Hematopoietic multipotent progenitor cell treated with erythropoietin and hydrocortisone succinate and interleukin-3 and kit ligand, for 15 days (in vitro differentiated cells): ENCODE data around the gene DNMBP.
"Not testable (repeated sequence)": the region's sequence is repeated elsewhere in the genome, so short reads cannot be mapped to it uniquely, and the experiment has no call there.

Experiments
- DNase-seq: peaks from one replicate; pipeline ENCODE4 v3.0.0-alpha.2; 2015; ENCODE audit warnings: low spot score

Gene DNMBP

DNA sequence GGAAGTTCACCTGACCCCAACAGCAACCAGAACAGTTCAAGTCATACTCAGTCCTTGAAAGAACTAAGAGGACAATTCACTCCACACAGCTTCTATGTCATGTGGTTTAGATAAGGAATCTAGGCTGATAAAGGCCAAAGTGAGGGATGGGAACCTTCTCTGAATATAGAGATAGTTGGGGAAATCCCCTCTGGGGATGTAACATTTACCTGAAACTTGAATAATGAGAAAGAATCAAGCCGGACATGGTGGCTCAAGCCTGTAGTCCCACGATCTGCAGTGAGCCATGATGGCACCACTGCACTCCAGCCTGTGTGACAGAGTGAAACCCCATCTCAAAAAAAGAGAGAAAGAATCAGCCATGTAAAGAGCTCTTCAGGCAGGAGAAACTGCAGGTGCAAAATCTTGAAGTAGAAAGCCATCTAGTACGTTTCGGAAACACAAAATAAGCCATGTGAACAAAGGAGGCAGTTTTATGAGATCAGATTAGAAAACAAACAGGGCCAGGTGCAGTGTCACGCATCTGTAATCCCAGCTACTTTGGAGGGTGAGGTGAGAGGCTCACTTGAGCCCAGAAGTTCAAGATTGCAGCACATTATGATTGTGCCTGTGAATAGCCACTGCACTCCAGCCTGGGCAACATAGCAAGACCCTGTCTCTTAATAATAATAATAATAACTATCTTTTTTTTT, 4.5 kb upstream of the DNMBP start:
- DNase-seq = no peak

DNA sequence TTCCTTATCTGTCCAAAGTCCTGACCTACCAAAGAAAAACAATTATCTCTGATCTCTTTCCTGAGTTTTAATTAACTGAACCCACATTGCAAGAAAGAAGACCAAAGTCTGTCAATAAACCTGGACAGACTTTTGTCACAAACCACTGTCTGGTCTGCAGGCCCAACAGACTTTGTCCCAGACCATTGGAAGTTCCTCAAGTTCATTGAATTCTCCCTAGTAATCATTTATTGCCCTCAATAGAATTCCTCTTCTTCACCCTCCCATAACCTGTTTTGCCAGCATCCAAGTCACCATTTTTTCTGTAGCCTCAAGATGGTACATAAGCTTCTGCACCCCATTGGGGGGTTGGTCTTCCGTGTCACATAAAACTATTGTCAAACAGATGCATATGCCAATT, 3.9 kb upstream of the DNMBP start:
- DNase-seq = no peak

DNA sequence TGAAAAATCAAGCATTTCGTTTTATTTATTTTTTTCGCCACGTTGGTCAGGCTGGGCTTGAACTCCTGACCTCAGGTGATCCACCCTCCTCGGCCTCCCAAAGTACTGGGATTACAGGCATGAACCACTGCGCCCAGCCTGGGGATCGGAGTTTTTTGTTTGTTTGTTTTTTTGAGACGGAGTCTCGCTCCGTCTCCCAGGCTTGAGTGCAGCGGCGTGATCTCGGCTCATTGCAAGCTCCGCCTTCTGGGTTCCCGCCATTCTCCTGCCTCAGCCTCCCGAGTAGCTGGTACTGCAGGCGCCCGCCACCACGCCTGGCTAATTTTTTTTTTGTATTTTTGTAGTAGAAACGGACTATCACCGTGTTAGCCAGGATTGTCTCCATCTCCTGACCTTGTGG, 2.2 kb upstream of the DNMBP start:
- DNase-seq = not testable (repeated sequence)

DNA sequence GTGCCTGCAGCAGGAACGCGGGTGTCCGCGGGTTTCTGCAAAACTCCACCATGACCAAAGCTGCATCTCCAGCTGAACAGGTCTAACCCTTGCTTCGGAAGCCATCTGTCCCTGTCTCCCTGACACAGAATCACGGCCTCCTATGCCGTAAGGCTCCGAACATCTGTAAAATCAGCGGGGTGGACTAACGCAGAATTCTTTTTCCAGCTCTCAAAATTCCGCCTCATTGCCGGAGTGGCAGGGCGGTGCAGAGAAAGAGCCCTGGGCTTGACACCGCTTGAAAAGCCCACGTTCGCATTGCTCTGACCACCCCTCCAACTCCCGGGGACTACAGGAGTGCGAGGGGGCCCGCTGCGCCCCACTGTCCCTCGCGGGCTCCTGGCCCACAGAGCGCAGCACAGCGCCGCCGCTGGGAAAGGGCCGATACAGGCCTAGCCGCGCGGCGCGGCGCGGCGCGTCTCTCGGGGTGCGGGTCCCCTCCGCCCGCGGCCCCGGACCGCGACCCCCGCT, 409 bp downstream of the DNMBP start:
- no peak for DNase-seq

DNA sequence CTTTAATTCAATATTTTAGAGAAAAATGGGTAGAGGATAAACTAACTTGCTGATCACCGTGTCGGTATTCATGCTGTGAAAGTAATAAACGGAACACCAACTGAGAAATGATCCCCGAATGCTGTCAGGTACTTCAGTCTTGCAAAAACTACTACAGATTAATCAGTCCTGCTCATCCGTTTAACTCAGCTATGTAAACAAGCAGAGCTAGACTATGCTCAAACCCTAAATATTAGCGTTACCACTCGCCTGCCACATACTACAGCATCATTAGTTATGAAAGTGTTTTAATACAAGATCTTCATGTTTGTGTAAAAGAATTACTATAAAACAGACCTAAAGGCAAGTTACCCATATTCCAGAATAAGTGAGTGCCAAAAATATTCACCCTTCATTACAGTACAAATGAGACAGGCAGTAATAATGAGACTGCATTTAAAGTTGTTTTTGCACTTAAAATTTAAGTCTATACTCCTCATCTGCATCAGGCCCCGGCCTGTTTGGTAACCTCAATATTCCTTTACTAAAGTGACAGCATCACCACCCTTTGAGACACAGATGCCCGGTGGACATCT, 952 bp downstream of the DNMBP start:
- DNase-seq = no peak

DNA sequence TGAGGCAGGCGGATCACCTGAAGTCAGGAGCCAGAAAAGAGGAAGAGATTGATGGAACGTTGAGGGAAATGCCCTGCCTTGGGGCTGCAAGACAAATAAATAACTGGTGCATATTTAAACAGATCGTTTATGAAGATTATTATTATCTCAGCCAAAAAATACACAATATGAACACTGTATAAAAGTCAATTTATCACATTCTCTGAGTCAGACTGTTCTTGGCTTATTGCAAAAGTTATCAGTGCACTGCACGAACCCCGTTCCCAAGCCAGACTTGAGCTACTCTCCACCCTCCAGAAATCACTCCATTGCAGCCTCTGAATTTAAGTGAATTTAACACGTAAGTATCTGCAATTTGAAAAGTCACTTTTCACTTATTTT, 1.6 kb downstream of the DNMBP start:
- peak; percentile 25 for DNase-seq

DNA sequence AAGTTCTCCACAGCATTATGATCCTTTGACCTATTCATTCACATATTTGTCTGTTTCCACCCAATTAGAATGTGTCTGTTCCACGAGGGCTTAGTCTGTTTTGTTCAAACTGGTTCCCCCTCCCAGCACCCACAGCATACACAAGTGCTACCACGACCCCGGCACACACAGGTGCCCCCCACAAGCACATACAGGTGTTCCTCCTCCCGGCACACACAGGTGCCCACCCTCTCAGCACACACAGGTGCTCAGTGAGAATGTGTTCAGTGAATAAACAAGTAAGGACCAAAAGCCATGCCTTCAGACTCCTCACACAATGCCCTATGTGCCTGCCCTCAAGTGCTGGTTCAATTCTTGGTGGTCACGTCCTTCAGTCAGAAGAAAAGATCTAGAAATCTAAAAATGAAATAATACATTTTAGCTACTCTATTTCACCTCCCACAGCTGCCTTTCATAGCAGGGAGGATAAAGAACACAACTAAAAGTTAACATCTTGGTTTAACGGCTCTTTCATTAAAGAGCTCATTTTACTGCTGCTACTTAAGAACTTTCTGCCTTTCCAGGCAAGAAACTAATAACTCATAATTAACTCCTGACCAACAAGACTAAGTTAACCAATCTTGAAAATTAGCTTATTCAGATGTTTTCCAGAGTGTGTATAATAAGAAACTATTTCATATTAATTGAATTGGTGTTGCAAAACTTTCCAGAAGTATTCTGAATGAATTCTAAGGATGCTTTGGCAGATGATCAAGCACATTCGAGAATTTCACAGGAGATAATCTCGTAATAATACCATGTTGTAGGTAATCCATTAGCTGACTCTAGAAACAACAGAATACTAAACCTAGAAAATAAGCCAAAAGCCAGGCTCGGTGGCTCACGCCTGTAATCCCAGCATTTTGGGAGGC, 2.3 kb downstream of the DNMBP start:
- DNase-seq = no peak

DNA sequence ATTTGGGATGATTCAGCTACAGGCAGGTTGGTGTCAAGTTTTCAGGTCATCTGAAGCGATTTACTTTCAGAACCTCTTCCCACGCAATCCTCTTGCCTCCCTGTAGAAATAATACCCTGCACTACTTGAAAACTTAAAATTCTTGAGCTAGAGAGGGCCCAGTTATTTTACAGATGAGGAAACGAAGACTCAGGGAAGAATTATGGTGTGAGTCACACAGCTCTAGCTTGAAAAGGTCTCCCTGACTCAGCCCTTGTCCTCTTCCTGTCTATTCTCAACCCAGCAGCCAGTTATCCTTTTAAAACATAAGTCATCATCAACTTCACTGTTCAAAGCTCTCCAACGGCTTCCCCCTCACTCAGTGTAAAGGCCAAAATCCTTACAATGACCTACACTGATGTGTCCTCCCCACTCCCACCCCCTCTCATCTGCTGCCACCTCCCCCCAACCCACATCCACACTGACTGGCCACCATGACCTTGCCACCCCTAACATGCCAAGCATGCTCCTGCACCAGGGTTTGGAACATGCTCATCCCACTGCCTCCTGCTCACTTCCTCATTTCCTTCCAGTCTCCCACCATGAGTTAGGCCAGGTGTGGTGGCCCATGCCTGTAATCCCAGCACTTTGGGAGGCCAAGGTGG, 3.4 kb downstream of the DNMBP start:
- DNase-seq = no peak

DNA sequence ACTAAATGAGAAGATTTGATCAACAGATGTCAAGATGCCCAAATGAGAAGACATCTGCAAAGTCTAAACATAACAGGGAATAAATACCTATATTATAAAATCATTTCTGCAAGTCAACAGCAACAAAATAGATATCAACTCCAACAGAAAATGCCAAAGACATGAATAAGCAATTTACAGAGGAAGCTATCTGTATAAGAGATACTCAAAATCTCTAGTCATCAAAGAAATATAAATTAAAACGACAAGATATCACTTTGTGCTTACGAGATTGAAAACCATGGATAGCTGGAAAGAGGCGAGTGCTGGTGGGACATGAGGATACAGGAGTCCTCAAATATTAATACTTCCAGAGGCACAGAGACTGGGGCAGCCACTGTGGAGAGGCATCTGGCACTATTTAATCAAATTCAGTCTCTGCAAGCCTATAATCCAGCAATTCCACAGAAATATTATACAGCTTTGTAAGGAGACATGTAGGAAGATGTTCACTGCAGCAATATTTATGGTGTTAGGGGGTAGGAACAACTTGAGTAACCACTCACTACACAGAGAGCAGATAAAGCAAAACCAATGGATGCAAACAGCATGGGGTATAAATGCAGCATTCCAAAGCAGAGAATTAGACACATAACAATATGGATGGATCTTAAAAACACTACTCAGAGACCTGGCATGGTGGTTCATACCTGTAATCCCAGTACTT, 4.8 kb downstream of the DNMBP start:
- no peak for DNase-seq

DNA sequence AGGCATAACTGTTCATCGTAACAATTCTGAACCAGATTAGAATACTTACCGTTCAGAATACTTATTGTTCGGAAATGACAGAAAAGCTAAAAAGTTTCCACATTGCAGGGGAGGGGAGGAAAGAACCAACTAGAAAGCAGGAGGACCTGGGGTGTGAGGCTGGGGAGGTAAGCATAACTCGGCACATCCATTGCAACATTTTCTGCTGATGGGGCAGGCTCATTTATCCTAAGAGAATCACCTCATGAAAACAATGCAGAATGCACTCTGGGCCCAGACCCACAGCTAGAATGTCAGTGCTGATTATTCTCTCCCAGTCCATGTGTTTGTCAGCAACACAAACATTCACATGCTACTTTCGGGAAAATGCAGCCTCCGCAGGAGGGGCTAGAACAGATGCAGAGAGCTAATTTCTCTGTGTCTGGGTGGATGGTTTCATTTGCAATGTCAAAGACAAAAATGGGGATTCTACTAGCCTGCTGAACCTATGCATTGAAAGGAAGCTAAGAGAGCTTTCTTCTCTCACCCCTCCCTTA, 9.6 kb downstream of the DNMBP start:
- DNase-seq = no peak

DNA sequence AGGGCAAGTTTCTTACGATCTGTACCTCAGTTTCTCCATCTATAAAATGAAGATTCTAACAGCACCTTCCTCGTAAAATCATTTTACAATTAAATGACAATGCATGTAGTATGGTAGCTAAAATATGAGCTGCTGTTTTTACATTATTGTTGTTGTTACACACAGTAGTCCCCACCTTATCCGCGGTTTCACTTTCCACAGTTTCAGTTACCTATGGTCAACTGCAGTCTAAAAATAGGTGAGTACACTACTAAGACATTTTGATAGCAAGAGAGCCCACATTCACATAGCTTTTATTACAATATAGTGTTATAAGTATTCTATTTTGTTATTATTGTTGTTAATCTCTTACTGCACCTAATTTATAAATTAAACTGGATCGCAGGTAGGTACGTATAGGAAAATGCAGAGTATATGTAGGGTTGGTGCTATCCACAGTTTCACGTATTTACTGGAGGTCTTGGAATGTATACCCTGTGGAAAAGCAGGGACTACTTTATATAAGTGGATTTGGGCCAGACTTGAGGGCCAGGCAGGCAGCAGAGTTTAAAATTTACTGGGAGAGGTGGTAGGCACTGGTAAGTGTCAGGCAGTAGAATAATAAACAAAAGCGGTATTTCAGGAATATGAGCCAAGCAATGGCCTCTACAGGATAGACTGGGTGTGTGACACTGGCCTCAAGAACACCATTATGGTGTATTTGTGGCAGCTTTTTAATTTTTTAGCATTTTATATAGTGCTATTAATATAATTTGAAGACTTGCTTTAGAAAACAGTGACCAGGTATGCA, 10.2 kb downstream of the DNMBP start:
- DNase-seq = no peak

DNA sequence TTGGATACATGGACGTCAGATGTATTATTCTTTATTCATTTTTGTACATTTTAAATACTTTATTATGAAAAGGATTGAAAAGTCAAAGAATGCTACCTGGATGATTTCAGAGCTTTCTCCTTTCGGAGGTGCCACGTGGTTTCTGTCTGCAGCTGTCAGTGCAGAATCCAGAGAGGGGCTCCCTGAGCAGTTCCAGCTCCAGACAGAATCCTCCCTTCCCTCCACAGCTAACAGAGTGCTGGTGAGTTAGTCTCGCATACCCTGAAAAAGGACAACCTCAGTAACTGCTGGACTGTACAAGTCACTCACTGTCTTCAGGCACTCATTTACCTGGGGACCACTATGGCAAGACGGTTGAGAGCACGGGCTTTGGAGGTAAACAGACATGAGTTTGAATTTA, 10.9 kb downstream of the DNMBP start:
- DNase-seq = no peak

DNA sequence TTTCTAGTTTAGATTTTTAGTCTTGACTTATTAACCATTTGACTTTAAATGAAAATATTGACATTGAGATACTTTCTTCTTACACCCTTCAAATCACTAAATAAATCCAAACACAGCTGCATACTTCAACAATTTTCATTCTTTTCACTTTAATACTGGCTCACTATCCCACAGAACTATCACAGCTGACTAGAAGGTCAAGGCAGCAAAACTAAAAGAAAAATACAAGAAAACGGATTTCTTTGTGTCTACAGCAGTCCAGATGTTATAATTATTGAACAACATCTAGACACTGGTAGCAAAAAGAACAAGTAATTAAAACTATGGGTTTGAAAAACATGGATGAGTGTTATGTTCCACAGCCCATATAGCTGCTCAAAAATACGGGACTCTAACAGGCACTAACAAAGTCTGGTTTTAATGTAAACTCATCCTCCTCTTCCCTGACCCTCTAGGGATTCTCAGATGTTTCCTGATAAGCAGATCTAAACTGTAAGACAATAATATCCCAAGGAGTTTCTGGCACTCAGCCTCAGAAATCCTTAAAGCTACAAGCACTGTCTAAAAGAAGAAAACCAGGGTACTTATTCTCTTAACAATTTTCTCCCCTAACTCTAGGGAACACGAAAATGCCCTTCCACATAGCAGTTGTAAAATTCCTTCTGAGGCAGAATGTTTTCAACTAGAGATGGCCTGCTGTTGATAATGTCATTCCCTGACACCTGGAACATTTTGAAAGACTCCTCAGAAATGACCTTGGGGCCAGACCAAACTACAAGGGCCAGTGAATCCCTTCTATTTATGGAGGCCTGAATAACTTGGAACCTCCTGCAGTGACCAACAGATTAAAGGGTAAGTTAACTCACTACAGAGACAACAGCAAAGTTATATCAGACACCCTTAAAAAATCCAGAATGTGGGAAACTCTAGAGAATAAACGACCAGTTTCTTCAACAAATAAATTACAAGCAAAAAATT, 12.8 kb downstream of the DNMBP start:
- DNase-seq = no peak

DNA sequence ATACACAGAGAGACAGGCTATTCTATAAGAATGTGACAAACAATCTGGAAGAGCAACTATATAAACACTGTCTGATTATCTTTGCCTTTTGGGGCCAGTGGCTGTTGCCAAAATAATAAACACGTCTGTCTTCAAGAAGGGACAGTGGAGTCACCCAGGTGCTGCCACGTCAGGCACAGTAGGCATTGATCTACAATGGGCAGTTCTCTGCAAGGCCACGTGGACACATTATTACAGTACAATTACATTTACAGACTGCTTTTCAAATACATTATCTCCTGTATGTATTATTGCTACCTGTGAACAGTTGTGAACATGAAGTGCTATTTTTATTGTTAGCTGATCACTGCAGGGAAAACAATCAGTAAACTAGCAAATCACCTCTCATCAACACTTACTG, 14.0 kb downstream of the DNMBP start:
- DNase-seq = no peak

DNA sequence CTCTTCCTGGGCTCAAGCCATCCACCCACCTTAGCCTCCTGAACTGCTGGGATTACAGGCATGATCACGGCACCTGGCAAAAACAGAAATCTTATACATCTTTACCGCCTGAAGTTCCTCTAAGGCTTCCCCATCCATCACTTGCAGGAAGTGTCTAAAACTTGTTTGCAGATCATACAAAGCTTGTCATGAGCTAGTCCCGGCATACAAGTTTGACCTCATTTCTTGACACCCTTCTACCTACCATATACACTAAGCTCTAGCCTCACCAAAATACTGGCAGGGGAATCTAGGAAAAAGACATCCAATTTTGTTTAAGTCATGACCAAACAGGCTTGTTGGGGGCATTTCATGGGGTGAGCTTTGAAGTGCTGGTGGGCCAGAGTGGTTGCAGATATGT, 14.5 kb downstream of the DNMBP start:
- no peak for DNase-seq

DNA sequence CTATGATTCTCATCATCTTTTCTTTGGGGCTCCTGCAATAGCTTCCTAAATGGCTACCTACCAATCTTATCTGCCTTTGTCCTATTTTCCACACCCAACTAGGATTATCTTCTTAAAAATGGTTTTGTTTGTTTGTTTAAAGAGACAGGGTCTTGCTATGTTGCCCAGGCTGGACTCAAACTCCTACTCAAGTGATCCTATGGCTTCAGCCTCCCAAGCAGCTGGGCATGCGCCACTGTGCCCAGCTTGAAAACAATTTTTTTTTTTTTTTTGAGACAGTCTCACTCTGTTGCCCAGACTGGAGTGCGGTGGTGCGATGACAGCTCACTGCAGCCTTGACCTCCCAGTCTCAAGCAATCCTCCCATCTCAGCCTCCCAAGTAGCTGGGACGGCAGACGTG, 14.9 kb downstream of the DNMBP start:
- DNase-seq = no peak

DNA sequence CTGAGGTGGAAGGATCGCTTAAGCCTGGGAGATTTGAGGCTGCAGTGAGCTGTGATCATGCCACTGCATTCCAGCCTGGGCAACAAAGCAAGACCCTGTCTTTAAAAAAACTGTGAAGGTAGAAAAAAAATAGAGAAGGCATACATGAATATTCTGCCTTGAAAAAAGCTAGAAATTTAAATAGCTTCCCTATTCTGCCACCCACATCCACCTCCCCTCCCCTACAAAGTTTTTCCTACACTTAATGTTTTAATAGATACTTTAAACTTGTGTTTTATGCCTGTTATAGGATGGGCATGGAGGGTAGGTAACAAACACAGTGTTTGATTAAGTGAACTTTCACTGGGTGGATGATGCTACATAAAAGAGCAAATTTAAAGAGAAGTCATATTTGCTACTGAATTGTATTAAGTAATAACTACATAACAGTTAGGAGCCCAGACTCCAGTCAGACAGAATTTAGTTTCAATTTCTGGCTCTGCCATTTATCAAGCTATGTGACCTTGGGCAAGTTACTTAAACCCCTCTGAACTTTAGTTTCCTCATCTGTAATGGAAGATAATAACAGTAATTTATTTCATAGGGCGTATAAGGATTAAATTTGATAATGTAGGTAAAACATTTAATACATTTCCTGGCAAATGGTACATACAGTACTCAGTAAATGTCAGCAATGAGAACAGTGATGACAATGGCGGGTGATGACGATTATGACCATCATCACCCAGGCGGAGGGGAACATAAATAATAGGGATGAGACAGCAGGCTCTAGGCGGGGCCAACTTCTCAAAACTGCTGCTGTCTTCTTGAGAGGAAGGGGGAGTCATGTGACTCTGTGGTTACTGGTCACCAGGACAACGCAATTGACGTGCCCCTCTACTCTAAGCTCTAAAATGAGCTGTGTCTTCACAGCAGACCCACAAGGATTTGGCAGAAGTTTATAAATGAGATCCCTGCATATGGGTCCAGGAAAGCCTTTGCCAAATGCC, 15.8 kb downstream of the DNMBP start:
- DNase-seq = no peak

DNA sequence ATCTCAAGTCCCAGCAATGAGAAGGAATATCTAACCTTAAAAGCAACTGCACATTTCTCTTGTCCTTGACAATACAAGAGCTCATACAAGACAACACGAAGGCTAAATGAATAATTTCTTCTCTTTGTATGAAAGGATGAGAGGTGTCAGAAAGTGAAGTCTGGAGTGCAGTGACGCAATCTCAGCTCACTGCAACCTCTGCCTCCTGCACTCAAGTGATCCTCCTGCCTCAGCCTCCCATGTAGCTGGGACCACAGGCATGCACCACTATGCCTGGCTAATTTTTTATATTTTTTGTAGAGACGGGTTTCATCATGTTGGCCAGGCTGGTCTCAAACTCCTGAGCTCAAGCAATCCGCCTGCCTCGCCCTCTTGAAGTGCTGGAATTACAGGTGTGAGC, 24.1 kb downstream of the DNMBP start:
- not testable (repeated sequence) for DNase-seq
